ENCODE measurements around the gene AMN1.
"Not testable (repeated sequence)": the region's sequence is repeated elsewhere in the genome, so short reads cannot be mapped to it uniquely, and the experiment has no call there.

The AMN1 gene

DNA sequence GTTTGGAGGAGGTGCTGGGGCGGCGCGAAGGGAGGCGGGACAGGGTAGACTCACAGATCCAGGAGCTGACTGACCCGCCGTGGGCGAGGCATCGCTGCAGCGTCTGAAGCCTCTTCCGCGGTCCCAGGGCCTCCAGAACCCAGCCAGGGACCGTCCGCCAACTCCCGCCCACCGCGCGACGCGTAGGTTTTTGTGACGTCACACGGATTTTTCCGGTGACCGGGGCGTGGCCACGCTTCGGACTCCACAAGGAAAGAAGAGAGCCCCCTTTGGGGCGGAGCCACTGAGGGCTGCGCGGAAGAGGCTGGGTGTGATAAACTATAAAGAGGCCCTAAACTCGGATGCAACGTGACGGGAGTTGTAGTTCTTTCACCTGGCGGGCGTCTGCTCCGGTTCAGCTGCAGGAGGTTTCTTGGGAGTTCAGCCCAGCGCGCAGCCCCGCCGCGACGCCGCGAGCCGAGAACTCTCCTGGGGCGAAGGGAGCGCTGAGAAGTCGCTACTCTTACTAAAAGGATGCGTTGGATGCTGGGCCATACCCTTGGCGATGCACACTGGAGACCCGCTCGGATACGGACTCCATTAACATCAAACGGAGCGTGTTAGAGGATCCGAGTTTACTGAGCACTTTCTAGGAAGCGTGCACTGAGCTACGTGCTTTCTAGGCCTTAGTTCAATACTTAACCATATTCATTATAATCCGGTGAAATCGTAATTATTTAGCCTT, at the start of gene AMN1:
TSS of gene AMN1 (minus strand) at position 105 of the 724 bp plus-strand sequence. CDS start at position 92, 13 bp downstream.
- DNase-seq = peak; percentile 99

DNA sequence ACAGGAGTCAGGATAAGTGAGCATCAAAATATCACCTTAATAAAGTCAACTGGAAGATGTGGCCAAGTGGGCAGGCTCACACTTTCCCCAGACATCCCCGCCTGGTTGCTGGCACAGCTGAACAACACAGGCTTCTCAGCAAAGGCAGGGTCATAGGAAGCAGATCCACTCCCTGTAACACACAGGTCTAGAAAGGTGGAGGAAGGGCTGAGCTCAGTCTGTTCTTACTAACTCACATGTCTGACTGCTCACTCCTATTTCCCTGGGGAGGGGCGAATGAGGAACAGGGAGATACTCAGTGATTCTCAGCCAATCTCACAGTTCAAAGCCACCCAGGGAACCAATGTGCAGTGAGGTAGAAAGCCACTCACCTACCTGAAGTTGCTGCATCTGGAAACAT, 45.0 kb upstream of the AMN1 start:
- no peak for DNase-seq

DNA sequence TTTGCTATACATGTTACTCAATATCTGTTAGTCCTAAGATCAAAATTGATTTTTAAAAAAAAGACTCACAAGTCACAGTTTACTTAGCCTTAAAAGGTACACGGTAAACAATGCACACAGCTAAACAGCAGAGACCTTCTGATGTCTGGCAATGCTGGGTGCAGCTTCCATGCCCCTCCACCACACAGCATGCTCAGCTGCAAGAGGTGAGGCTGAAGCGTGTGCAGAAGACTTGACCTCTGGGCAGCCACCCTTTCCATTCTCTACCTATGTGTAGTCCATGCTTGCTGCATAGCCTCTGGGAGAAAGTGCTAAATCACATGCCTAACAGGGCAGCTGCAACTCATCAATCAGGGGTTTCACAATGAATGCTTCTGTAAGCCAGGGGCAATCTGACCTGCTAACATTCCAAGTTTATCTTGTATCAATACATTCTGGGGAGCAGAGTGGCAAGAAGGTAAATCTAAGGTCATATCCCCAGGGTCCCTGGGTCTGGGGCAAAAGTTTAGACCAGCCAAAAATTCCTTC, 44.5 kb upstream of the AMN1 start:
- no peak for DNase-seq

DNA sequence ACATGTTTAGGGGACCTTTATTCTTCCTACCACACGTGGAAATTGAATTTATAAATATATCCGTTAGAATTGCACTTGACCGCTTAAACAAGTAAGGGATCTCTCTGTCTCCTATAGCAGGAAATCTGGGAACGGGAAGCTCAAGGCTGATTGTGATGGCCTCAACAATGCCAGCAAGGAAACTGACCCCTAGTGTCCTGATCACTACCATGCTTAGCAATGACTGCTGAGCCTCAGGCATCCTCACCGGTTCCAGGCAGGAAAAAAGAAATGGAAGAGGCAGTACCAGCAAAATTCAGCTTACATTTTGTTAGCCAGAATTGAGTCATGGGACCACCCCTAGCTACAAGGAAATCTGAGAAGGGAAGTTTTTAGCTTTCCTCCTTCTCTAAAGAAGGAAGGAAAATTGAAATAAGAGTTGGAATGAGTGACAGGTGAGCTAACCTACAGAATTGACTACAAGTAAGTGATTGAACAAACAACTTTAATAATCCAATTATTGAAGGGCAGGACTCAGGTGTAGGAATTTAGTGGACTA, 43.9 kb upstream of the AMN1 start:
- DNase-seq = no peak

DNA sequence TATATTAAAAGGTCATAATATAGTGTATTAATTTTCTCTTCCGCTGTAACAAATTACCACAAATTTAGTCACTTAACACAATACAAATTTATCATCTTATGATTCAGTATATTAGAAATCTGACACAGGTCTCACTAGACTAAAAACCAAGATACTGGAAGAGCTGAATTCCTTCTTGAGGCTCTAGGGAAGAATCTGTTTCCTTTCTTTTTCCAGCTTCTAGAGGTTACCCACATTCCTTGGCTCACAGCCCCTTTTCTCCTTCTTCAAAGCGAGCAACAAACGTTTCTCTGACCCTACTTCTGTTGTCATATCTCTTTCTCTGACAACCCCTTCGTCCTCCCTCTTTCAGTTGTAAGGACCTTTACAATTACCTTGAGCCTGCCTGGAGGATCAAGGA, 43.4 kb upstream of the AMN1 start:
- no peak for DNase-seq

DNA sequence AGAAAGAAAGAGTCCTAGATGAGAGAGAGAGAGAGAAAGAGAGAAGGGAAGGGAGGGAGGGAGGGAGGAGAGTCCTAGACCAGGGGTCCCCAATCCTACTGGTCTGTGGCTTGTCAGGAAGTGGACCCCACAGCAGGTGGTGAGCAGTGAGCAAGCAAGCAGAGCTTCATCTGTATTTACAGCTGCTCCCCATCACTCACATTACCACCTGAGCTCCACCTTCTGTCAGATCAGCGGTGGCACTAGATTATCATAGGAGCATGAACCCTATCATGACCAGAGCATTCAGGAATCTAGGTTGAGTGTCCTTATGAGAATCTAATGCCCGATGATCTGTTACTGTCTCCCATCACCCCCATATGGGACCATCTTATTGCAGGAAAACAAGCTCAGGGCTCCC, 39.2 kb upstream of the AMN1 start:
- no peak for DNase-seq

DNA sequence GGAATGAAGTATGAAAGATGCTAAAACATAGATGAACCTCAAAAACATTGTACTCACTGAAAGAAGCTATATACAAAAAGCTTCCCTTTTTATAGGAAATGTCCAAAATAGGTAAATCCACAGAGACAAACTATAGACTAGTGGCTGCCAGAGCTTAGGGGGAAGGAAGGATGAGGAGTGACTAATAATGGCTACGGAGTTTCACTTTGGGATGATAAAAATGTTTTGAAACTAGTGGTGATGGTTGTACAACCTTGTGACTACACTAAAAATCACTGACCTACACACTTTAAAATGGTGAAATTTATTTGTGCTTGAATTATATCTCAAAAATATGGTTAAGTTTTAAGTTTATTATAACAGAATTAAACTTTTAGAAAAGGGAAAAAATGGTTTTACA, 37.1 kb upstream of the AMN1 start:
- no peak for DNase-seq

DNA sequence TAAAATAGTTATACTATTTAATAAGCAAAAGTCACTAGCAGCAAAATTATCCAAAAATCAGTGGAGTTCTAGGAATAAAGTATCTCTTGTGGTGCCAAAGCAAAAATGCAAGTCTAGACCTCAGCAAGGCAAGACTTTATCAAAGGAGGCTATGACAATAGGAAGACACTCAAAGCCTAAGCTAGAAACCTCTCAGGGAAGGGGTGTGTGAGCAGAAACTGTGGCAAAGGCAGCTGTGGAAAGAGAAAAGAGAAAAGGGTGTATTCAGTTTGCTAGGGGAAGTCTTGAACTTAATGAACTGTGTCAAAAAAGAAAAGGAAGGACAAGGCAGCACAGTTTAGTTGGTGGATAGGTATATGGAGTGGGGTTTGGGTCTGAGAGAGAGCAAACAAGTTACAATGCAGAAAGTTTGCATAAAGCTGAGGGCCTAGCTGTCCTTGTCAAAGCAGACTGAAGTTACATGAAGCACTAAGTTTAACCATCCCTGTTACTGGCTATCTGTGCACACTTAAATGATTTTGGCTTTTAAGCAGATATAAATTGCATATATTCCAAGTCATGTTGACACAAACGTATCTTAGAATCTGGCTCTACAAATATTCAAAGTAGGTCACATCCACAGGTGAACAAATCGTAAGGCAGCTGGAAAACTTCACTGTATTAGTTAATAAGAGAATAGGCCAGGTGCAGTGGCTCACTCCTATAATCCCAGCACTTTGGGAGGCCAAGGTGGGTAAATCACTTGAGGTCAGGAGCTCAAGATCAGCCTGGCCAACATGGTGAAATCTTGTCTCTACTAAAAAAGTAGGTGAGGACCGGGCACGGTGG, 31.0 kb upstream of the AMN1 start:
- no peak for DNase-seq

DNA sequence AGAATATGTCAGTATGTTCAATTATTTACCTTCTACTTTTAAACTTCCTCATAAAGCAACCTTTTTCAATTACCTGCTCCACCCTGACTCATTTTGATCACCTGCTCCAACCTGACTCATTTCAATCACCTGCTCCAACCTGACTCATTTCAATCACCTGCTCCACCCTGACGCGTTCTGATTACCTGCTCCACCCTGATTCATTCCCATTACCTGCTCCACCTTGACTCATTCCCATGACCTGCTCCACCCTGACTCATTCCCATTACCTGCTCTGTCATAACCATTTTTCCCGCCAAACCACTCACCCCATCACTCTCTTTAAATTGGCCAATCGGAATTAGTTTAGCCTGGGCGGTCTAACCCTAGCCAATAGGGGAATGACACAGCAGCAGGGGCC, 29.5 kb upstream of the AMN1 start:
- not testable (repeated sequence) for DNase-seq

DNA sequence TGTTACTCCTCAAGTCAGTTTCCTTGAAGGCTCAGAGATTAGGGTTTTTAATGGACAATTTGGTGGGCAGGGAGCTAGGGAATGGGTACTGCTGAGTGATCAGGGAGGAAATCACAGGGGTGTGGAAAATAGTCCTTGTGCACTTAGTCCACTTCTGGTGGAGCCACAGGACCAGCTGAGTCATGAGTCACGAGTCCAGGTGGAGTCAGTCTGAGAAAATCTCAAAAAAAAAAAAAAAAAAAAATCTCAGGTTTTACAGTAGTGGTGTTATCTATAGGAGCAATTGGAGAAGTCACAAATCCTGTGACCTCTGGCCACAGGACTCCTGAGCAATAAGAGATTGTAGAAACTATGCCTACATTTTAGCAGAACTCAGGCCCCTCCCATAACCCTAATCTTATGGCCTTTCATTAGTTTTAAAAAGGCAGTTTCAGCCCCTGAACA, 28.2 kb upstream of the AMN1 start:
- no peak for DNase-seq

DNA sequence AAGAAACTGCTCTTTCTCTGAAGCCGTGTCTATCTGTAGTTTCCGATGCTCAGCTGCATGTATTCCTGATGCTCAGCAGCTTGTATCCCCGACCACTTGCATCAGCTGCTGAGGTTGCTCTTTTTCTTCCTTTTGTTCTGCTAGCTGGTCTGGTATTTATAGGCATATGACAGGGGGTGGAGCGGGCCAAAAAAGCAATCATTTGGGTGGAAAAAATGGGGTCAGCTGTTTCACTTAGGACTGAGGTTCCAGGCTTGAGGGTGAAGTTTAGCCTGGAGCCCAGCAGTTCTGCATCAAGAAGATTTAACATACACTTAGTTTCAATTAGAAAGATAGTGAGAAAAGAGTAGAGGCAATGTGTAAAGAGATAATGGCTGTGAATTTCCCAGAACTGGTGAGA, 23.6 kb upstream of the AMN1 start:
- DNase-seq = no peak

DNA sequence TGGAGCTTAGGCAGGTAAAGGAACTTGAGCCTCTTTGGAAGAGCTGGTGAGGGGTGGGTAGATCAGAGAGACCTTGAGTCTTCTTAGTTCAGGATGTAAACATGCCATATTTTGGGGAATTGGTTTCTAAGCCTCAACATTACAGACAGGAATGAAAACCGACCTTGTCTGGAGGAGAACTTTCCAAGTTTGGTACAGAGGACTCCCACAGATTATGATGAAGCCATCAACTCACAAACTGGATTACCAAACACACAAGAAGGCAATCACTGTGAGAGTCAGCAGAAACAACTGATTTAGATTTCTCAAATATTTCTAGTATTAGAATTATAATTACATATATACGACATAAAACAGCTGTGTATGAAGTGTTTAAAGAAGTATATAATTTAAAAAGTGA, 22.3 kb upstream of the AMN1 start:
- no peak for DNase-seq

DNA sequence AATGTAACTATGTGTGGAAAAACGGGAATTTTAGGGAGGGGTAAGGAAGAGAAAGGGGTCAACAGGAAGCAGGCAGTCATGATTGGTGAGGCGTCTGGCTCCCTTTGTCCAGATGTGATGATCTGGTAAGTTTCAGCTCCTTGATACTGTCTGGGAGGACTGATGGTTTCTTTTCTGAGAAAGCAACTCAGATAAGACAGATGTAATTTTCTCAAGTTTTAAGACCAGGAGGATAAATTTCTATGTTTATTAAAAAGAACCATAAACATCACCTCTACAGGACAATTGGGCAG, 21.9 kb upstream of the AMN1 start:
- DNase-seq = no peak

DNA sequence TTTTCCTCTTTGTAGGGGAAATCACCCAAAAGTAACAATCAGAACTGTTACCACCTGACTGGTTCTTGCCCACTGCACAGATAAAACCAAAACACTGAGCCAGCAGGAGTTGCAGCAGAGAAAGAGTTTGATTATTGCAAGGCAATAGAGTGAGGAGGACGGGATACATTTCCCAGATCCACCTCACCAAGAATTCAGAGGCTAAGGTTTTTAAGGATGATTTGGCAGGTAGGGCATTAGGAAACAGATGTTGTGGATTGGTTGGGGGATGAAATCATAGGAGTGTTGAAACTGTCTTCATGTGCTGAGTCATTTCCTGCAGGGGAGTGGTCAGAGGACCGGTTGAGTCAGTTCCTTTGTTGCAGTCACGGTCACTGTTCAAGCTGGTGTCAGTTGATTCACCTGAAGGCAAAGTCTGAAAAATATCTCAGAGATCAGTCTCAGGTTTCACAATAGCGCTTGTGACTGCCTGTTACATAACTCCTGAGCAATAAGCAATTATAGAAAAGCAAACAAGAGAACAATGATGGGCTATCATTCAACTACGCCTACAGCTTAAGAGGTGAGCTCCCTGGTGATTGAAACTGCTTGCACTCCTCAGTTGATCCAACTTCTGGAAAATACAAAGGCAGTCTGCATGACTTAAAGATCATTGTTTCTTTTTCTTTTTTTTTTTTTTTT, 20.3 kb upstream of the AMN1 start:
- peak; percentile 99 for DNase-seq

DNA sequence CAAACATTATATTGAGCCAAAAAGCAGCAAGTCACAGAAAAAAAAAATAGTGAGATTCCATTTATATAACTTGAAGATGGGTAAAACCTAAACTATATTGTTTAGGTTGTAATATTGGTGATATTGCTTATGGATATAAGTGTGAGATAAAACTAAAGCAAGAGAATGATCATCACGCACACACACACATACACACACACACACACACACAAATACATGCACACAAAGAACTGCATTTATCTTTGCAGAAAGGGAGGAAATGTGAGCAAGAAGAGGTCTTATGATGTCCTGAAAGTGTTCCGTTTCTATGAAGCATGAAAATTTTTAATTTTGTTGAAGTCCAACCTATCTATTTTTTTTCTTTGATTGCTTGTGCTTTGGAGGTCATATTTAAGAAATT, 16.4 kb upstream of the AMN1 start:
- no peak for DNase-seq

DNA sequence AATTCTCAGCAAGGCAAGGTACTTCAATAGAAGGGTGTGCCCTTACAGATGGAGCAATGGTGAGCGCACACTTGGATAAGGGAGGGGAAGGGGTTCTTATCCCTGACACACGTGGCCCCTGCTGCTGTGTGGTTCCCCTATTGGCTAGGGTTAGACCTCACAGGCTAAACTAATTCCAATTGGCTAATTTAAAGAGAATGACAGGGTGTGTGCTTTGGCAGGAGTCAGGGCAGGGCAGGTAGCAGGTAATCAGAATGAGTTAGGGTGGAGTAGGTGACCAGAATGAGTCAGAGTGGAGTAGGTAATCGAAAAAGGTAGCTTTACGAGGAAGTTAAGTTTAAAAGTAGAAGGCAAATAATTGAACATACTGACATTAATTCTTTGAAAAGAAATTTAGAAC, 15.5 kb upstream of the AMN1 start:
- DNase-seq = not testable (repeated sequence)

DNA sequence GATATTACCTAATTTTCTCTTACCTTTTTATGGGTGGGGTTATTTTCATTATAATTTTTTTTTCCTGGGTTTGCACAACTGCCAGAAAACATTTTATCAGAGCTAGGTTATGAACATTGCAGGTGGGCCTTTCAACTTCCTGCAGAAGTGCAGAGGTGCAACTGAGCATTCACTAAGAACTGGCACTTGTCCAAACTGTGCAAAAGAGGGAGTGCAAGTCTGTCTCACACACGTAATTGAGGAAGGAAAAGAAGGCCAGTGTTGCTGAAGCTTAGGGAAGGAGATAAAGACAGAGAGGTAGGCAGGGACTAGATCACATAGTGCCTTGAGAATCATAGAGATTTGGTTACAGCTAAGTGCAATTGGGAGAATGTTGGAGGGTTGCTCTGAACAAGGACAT, 14.1 kb upstream of the AMN1 start:
- DNase-seq = no peak

DNA sequence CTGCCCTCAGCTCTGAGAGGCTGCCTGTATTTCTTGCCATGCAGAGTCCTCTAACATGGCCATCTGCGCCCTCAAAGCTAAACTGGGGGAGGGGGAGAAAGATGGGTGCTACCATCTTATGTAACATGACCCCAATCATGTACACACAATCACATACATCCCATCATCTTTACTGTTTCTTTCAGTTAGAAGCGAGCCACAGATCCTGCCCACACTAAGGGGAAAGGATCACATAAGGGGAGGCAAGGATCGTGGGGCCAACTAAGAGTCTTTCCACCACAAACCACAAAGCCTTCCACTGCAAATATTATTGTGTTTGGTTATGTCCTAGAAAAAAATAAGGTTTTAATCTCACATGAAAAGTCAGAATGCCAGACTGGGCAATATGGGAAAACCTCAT, 11.8 kb upstream of the AMN1 start:
- no peak for DNase-seq

DNA sequence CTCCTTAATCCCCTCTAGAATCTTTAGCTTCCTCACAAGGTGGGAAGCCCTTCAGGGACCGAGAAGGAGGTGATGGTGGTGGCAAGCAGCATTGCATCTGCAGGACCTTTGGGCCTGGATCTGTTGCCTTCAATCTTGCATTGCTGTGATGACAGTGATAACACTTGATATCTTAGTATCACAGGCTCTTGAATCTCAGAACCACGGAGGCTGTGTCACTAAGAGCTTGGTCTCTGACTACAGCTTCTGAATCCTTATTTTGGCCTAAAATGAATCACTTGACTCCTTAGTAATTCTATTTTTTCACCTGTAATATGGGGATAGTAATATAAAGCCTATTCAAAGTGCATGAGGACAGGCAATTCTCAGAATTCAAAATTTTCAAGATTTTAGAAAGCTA, 8.9 kb upstream of the AMN1 start:
- DNase-seq = no peak

DNA sequence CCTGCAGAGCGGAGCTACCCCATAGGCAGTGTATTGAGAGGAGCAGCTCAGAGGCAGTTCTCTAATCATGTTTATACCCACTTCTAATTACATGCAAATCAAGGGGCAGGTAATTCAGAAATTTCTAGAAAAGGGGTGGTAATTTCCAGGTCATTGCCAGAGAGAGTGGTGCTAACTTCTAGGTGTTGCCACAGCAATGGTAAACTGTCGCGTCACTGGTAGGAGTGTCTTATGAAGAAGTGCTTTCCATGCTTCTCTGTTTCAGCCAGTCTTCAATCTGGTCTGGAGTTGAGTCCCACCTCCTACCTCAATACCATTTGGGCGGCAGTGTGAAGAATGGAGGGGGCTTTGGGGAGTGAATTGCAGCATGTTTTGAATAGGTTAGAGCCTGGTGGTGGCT, 8.5 kb upstream of the AMN1 start:
- no peak for DNase-seq

DNA sequence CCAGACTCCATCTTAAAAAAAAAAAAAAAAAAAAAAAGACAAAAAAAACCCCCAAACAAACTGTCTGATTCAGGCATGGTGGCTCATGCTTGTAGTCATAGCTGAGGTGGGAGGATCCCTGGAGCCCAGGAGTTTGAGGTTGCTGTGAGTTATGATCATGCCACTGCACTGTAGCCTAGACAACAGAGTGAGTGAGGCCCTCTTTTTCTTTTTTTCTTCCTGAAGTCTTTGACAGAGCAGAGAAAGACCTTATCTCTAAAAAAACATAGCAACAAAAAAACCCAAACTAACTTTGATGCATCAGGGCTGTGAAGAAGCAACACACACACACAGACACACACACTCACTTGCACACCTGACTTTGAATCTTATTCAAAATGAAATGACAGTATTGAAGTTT, 7.7 kb upstream of the AMN1 start:
- no peak for DNase-seq

DNA sequence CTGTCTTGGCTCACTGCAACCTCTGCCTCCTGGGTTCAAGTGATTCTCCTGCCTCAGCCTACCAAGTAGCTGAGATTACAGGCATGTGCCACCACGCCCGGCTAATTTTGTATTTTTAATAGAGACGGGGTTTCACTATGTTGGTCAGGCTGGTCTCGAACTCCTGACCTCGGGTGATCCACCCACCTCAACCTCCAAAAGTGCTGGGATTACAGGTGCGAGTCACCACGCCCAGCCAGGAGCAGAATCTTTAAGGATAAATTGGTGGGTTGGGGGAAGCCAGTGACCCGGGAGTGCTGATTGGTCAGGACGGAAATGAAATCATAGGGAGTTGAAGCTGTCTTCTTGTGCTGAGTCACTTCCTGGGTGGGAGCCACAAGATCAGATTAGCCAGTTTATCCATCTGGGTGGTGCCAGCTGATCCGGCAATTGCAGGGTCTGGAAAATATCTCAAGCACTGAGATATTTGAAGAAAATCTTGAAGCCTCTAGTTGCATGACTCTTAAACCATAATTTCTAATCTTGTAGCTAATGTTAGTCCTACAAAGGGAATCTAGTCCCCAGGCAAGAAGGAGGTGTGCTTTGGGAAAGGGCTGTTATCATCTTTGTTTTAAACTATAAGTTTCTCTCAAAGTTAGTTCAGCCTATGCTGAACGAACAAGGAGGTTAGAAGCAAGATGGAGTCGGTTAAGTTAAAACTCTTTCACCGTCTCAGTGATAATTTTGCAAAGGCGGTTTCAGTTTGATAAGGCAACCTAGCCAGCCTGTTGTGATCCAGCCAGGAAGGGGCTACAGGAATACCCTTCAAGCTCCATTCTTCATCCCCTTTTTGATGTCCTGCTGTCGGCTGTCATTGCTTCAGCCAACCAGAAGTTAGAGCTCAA, 5.0 kb upstream of the AMN1 start:
- not testable (repeated sequence) for DNase-seq

Data from NCI-H2029 (cell line).